ENCODE results near the gene SLC9A4. TPM values are rescaled to one million over a fixed set of nuclear protein-coding genes. Genes with fewer than 3 reads are reported as not detected.

Gene SLC9A4
- total and polyA plus RNA-seq, 10 of the 15 experiments (the other 5 are each of a cell fraction or from before 2014, with no cell fraction given): 0.10 TPM; not detected in 9

- intact Hi-C loops (cut with micrococcal nuclease; ENCODE audit: unreplicated experiment): no loop called here
- Histone ChIP-seq H3K27ac (ENCODE audit: control insufficient read depth, insufficient read depth) (no peak overlapping the region), H3K36me3 (ENCODE audit: control insufficient read depth in 2 of 2, insufficient read depth in 2 of 2, low read length in 1 of 2) (no peaks in the 10 kb centered on the region), H4K20me1 (ENCODE audit: control insufficient read depth, insufficient read depth) (no peaks in the 10 kb centered on the region), H3K27me3 (replicated peaks in 1 of 2; ENCODE audit: control insufficient read depth in 2 of 2, insufficient read depth in 2 of 2, low read length in 1 of 2) (no peaks in the 10 kb centered on the region), H3K79me2 (ENCODE audit: control insufficient read depth, insufficient read depth, low read length) (no peaks in the 10 kb centered on the region), H3K9ac (ENCODE audit: control insufficient read depth, insufficient read depth, low read length) (no peak overlapping the region), H3K9me3 (replicated peaks; ENCODE audit: control insufficient read depth, insufficient read depth, low read length) (no peaks in the 10 kb centered on the region; the same call in 1 of the 3 replicates), H2AFZ (ENCODE audit: control insufficient read depth, low read depth, low read length) (no peak overlapping the region), H3K4me3 (no peak overlapping the region), H3K4me2 (ENCODE audit: control insufficient read depth, insufficient read depth) (no peak overlapping the region), H3K4me1 (ENCODE audit: control insufficient read depth, insufficient read depth, low read length) (no peaks in the 10 kb centered on the region)
- in situ Hi-C loops (cut with MboI): no loop called here
- SMC1A ChIA-PET (ENCODE audit: uncharacterized antibody, unreplicated experiment): interaction anchor here (0.6 kb wide), 1 partner anchor 207 kb away, joined by 3 read pairs; no protein-coding TSS in a partner anchor
- 44% methylated on average over 7 of the region's 7 CpGs for WGBS (ENCODE audit: insufficient coverage, insufficient replicate concordance, low lambda C conversion rate, missing lambda C conversion rate)
- FAIRE-seq (no peak), ATAC-seq (no peak), DNase-seq (ENCODE audit: low read depth, low spot score) (no peak)
- CTCF ChIA-PET: interaction anchor here (0.9 kb wide), 1 partner anchor 102 kb away, joined by 3 read pairs; no protein-coding TSS in a partner anchor
- no peak for TF ChIP-seq MYB (IDR thresholded peaks at IDR 0.05; ENCODE audit: borderline replicate concordance, low read depth, low read length)
- no TSS peak for BruUV-seq (replicated peaks)
- POLR2A ChIA-PET: no interaction called here
- RAD21 ChIA-PET (ENCODE audit: unreplicated experiment): interaction anchor here (0.8 kb wide), 1 partner anchor 219 kb away, joined by 3 read pairs; no protein-coding TSS in a partner anchor
Observed at GRCh38 chr2:102514061-102514785, 41.2 kb downstream of the SLC9A4 start.

- RAD21 ChIA-PET (ENCODE audit: unreplicated experiment): interaction anchor here (1.6 to 3.0 kb wide), 2 partner anchors 101 to 187 kb away, joined by 6 to 7 read pairs; no protein-coding TSS in a partner anchor
- POLR2A ChIA-PET: no interaction called here
- no peak overlapping the region for H3K9ac ChIP-seq (ENCODE audit: control insufficient read depth, insufficient read depth, low read length)
- intact Hi-C loops (cut with micrococcal nuclease; ENCODE audit: unreplicated experiment): no loop called here
- CTCF ChIA-PET: no interaction called here
- no peak overlapping the region for H3K27ac ChIP-seq (ENCODE audit: control insufficient read depth, insufficient read depth)
- ATAC-seq (no peak), DNase-seq (ENCODE audit: low read depth, low spot score) (no peak), FAIRE-seq (no peak)
- no peak overlapping the region for H3K4me3 ChIP-seq
- 50% methylated on average over 5 of the region's 5 CpGs for WGBS (ENCODE audit: insufficient coverage, insufficient replicate concordance, low lambda C conversion rate, missing lambda C conversion rate)
- H3K4me2 ChIP-seq (ENCODE audit: control insufficient read depth, insufficient read depth): no peak overlapping the region
- SMC1A ChIA-PET (ENCODE audit: uncharacterized antibody, unreplicated experiment): interaction anchor here (3.7 kb wide), 1 partner anchor 100 kb away, joined by 10 read pairs; no protein-coding TSS in a partner anchor
- no peaks in the 10 kb centered on the region for H4K20me1 ChIP-seq (ENCODE audit: control insufficient read depth, insufficient read depth)
- no TSS peak for BruUV-seq (replicated peaks)
- no peaks in the 10 kb centered on the region for H3K9me3 ChIP-seq (replicated peaks; ENCODE audit: control insufficient read depth, insufficient read depth, low read length)
- H3K27me3 ChIP-seq (replicated peaks in 1 of 2; ENCODE audit: control insufficient read depth in 2 of 2, insufficient read depth in 2 of 2, low read length in 1 of 2): no peaks in the 10 kb centered on the region
- H2AFZ ChIP-seq (ENCODE audit: control insufficient read depth, low read depth, low read length): no peak overlapping the region
- no peaks in the 10 kb centered on the region for H3K79me2 ChIP-seq (ENCODE audit: control insufficient read depth, insufficient read depth, low read length)
- H3K36me3 ChIP-seq (ENCODE audit: control insufficient read depth in 2 of 2, insufficient read depth in 2 of 2, low read length in 1 of 2): no peaks in the 10 kb centered on the region
- in situ Hi-C loops (cut with MboI): no loop called here
- H3K4me1 ChIP-seq (ENCODE audit: control insufficient read depth, insufficient read depth, low read length): no peaks in the 10 kb centered on the region
- TF ChIP-seq CREB1 (IDR thresholded peaks at IDR 0.05; ENCODE audit: low read depth) (no peak), E4F1 (IDR thresholded peaks at IDR 0.05; ENCODE audit: borderline replicate concordance, partially characterized antibody) (no peak), GABPA (IDR thresholded peaks at IDR 0.05; ENCODE audit: low read depth) (no peak), ELK1 (IDR thresholded peaks at IDR 0.05; ENCODE audit: low read depth, low read length) (no peak), JUNB (IDR thresholded peaks at IDR 0.05) (no peak), ZNF217 (IDR thresholded peaks at IDR 0.05) (no peak), YY1 (IDR thresholded peaks at IDR 0.05; ENCODE audit: low read depth, low read length) (no peak), NFYB (IDR thresholded peaks at IDR 0.05; ENCODE audit: insufficient read depth, low read depth, low read length) (no peak), SREBF2 (IDR thresholded peaks at IDR 0.05; ENCODE audit: low read length) (no peak), BCL11A (IDR thresholded peaks at IDR 0.05; ENCODE audit: low read depth, low read length) (no peak), E2F4 (IDR thresholded peaks at IDR 0.05; ENCODE audit: low read depth, low read length) (no peak), HDAC6 (IDR thresholded peaks at IDR 0.05; ENCODE audit: unreplicated experiment) (no peak)
Observed at GRCh38 chr2:102515851-102516250, 42.8 kb downstream of the SLC9A4 start.
